Mucosa of descending colon (tissue), 3 donors: Measurements from ENCODE around the gene AXDND1. TPM values are rescaled to one million over a fixed set of nuclear protein-coding genes. Genes with fewer than 3 reads are reported as not detected.

Experiments
- ATAC-seq: fragments of 200-7000 bp; cut with Tn5 transposase; one replicate; pipeline ENCODE4 v1.9.1; 2020; ENCODE audit warnings: mild to moderate bottlenecking, moderate library complexity
- DNase-seq, 3 donors: peaks; one replicate each; pipeline ENCODE4 v3.0.0-alpha.2; 2020
- H3K36me3 ChIP-seq: fragments of 200-600 bp; one replicate; pipeline ENCODE4 v1.8.0; 2021; ENCODE audit warnings: low read depth, mild to moderate bottlenecking
- H3K4me1 ChIP-seq: fragments of 200-600 bp; one replicate; pipeline ENCODE4 v1.8.0; 2021; ENCODE audit warnings: low read depth, mild to moderate bottlenecking
- H3K4me3 ChIP-seq: fragments of 200-600 bp; one replicate; pipeline ENCODE4 v1.8.0; 2021; ENCODE audit warnings: mild to moderate bottlenecking
- H3K9me3 ChIP-seq: fragments of 200-600 bp; one replicate; pipeline ENCODE4 v1.8.0; 2021; ENCODE audit warnings: mild to moderate bottlenecking
- intact Hi-C, 2 donors: fragments of 100-400 bp; cut with DNase I in 1 of 2; cut with micrococcal nuclease in 1 of 2; formaldehyde crosslinking; loops; one replicate each; pipeline versions ENCODE4 v1.11.0 to v1.11.1; 2022; cut with DNase I, micrococcal nuclease
- total RNA-seq, 3 donors: library from RNA; stranded (reverse); fragmentation: NEBNext Ultra II Directional in 2 of 3; extraction: Animal tissue kit (Norgen Biotek cat#: 25700) in 2 of 3; gene quantifications; one replicate each; pipeline versions ENCODE4 v1.2.1 to v1.2.4, GENCODE V29; 2021 to 2023
- TF ChIP-seq, protein P1 (sequence below): fragments of 200-600 bp; IDR thresholded peaks from one replicate; pipeline ENCODE4 v1.8.0; 2022; ENCODE audit warnings: antibody characterized with exemption, mild to moderate bottlenecking
- donor health status: DM: no; HTN: no; CAD: no; lungs with moderate emphysema.
- donor health status: DM: no; HTN: no; CAD: no.
- donor health status: DM: no; HTN: yes; CAD: no.

The AXDND1 gene
- total RNA-seq, 3 donors from 2014 or later: 5.6 to 21.1 (median 10.2) TPM

DNA sequence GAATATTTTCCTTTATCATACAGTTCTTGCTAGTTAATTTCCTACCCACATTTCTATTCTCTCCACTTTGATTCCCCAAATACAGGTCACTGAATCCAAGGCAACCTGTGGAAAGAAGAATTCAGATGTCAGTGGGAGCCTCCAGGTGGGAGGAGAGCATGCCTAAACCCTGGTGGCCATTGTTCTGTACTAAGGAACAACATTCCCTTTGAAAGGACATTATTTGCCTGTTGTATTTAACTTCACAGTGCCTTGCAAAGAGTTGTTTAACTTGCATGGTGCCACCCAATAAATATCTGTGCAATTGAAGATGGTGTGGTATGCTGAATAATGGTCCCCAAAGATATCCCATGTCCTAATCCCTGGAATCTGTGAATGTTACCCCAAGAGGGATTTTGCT is 188.7 kb downstream of the AXDND1 start:
- intact Hi-C loops: no loop called here
- ATAC-seq: no peak
- no peak for DNase-seq
- no peaks in the 10 kb centered on the region for H3K9me3 ChIP-seq
- TF ChIP-seq, protein P1, sequence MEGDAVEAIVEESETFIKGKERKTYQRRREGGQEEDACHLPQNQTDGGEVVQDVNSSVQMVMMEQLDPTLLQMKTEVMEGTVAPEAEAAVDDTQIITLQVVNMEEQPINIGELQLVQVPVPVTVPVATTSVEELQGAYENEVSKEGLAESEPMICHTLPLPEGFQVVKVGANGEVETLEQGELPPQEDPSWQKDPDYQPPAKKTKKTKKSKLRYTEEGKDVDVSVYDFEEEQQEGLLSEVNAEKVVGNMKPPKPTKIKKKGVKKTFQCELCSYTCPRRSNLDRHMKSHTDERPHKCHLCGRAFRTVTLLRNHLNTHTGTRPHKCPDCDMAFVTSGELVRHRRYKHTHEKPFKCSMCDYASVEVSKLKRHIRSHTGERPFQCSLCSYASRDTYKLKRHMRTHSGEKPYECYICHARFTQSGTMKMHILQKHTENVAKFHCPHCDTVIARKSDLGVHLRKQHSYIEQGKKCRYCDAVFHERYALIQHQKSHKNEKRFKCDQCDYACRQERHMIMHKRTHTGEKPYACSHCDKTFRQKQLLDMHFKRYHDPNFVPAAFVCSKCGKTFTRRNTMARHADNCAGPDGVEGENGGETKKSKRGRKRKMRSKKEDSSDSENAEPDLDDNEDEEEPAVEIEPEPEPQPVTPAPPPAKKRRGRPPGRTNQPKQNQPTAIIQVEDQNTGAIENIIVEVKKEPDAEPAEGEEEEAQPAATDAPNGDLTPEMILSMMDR: no peak
- H3K36me3 ChIP-seq: no peaks in the 10 kb centered on the region
- no peak overlapping the region for H3K4me3 ChIP-seq
- H3K4me1 ChIP-seq: no peaks in the 10 kb centered on the region

DNA sequence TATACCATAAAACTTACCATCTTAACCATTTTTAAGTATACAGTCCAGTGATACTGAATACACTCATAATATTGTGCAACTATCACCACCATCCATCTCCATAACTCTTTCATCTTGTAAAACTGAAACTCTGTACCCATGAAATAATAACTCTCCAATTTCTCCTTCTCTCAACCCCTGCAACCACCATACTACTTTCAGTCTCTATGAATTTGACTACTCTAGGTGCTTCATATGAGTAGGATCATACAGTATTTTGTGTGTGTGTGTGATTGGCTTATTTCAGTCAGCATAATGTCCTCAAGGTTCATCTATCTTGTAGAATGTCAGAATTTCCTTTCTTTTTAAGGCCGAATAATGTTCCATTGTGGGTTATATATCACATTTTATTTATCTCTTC is 192.3 kb downstream of the AXDND1 start:
- Histone ChIP-seq H3K9me3 (no peaks in the 10 kb centered on the region), H3K36me3 (no peaks in the 10 kb centered on the region), H3K4me1 (no peaks in the 10 kb centered on the region), H3K4me3 (no peak overlapping the region)
- ATAC-seq (no peak), DNase-seq (no peak)
- intact Hi-C loops: no loop called here
- TF ChIP-seq, protein P1: no peak

DNA sequence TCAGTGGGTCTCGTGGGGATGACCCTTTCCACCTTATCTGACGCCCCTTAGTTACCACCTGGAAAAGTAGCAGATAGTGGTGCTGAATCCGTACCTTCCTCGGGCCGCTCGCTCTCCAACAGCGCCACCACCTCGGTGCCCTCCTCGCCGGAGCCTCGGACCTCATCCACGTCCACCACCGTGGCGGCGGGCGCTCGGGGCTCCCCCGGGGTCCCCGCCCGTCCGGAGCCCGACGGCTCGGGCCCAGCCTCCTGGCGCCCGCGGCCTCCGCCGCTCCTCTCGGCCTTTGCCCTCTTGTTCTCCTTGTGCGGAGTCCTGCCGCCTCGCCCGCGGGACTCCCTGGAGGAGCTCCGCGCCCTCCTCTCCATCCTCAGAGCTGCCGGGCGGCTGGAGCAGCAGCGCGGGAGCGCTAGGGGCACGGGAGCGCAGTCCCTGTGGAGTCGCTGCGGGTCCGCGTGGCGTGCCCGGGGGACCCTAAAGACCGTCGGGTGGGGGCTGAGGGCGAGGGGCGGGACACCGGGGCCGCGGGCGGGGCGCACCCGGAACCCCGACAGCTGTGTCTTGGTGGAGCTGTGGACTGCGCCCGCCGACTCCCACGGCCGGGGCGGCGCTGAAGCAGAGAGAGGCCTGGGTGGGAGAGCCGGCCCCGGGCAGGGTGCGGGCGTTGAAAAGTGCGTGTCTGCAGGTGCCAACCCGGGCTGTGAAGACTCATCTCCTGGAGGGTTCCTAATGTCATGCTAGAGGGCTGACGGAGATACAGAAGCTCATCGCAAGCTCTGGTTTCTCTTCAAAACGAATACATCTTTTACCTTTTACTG is 209.9 kb downstream of the AXDND1 start, which contains the start of gene NPHS2:
TSS of gene NPHS2 (minus strand) at position 452 of the 818 bp plus-strand sequence. CDS start at position 368, 84 bp downstream.
- peaks cover 8% of the 10 kb centered on the region for H3K4me1 ChIP-seq
- no peak within 1 kb of the TSS for H3K4me3 ChIP-seq
- H3K9me3 ChIP-seq: no peaks in the 10 kb centered on the region
- ATAC-seq (peak; percentile 66), DNase-seq (peak in 2 of 3 donors; percentile 20 to 38)
- TF ChIP-seq, protein P1: no peak
- intact Hi-C loops: no loop called here
- no peaks in the 10 kb centered on the region for H3K36me3 ChIP-seq

DNA sequence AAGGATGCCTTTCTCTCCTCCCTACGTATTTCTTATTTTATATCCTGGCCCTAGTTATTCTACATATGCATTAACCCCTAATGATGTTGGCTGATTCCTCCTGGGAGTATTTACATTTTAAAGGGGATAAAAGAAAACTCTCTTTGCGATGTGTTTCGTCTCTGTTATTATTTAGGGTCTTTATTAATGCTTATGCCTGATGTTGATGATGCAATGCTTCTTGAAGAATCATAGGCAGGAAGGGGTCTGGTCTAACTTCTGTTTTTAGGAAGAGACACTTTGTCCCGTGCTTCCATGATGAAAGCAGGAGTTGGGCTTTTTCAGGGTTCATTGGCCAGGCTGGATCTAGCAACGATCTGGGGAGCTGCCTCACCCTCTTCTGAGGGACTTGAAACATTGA is 210.7 kb downstream of the AXDND1 start:
- ATAC-seq (no peak), DNase-seq (no peak)
- TF ChIP-seq, protein P1: no peak
- Histone ChIP-seq H3K4me3 (no peak overlapping the region), H3K9me3 (no peaks in the 10 kb centered on the region), H3K4me1 (peaks cover 8% of the 10 kb centered on the region), H3K36me3 (no peaks in the 10 kb centered on the region)
- intact Hi-C loops: no loop called here

DNA sequence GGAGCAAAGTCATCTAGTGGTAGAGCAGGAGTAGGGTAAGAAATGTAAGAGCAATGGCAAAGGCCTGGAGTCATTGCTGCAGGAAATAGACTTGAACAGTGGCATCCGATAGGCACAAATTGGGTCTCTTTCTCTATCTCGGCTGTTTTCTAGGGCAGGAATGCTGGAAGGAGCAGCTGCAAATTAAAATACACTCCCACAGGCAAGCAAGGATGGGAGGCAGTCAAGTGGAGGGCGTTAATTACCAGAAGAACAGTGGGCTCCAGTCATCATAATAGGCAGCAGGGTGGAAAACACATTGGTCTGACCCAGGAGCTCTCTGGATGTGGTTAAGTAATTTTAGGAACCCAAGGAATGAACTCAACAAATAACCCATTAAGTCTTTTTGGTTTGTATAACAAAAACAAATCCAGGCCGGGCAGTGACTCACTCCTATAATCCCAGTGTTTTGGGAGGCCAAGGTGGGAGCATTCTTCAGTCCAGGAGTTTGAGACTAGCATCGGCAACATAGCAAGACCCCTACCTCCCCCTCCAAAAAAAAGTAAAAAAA is 218.1 kb downstream of the AXDND1 start:
- Histone ChIP-seq H3K4me3 (no peak overlapping the region), H3K4me1 (no peaks in the 10 kb centered on the region), H3K36me3 (no peaks in the 10 kb centered on the region), H3K9me3 (no peaks in the 10 kb centered on the region)
- DNase-seq (no peak), ATAC-seq (no peak)
- intact Hi-C loops: no loop called here
- TF ChIP-seq, protein P1: no peak
